ENCODE data around the gene INTS4. TPM values are rescaled to one million over a fixed set of nuclear protein-coding genes. Genes with fewer than 3 reads are reported as not detected.
"Not testable (repeated sequence)": the region's sequence is repeated elsewhere in the genome, so short reads cannot be mapped to it uniquely, and the experiment has no call there.

INTS4 gene
- total RNA-seq, 1 donor from 2014 or later: 35.9 TPM

DNA sequence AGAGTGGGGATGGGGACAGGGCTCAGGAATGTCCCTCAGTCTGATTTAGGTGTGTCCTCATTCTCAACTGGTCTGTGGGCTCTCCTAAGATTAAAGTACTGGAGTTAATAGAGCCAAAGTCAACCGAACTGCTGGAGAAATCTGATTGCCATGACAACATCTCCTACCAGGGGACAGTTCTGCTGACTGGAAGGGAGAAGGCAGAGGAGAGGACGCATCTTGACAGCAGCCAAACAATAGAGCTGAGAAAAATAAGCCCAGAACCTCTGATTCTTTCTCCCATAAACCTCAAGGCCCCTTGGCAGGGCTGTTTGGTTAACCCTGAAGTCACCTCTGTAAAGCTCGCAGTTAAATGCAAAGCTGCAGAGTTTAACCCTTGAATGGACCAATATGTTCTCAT, 25.8 kb upstream of the INTS4 start:
- no peaks in the 10 kb centered on the region for H3K27me3 ChIP-seq
- ATAC-seq: peak; percentile 34
- no peak overlapping the region for H3K27ac ChIP-seq
- no peak for DNase-seq
- no peak overlapping the region for H3K4me3 ChIP-seq
- H3K36me3 ChIP-seq: no peaks in the 10 kb centered on the region
- intact Hi-C loops (cut with DNase I): no loop called here
- TF ChIP-seq, protein P1, sequence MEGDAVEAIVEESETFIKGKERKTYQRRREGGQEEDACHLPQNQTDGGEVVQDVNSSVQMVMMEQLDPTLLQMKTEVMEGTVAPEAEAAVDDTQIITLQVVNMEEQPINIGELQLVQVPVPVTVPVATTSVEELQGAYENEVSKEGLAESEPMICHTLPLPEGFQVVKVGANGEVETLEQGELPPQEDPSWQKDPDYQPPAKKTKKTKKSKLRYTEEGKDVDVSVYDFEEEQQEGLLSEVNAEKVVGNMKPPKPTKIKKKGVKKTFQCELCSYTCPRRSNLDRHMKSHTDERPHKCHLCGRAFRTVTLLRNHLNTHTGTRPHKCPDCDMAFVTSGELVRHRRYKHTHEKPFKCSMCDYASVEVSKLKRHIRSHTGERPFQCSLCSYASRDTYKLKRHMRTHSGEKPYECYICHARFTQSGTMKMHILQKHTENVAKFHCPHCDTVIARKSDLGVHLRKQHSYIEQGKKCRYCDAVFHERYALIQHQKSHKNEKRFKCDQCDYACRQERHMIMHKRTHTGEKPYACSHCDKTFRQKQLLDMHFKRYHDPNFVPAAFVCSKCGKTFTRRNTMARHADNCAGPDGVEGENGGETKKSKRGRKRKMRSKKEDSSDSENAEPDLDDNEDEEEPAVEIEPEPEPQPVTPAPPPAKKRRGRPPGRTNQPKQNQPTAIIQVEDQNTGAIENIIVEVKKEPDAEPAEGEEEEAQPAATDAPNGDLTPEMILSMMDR (IDR thresholded peaks at IDR 0.05): no peak
- H3K9me3 ChIP-seq: no peaks in the 10 kb centered on the region
- H3K4me1 ChIP-seq: no peaks in the 10 kb centered on the region

DNA sequence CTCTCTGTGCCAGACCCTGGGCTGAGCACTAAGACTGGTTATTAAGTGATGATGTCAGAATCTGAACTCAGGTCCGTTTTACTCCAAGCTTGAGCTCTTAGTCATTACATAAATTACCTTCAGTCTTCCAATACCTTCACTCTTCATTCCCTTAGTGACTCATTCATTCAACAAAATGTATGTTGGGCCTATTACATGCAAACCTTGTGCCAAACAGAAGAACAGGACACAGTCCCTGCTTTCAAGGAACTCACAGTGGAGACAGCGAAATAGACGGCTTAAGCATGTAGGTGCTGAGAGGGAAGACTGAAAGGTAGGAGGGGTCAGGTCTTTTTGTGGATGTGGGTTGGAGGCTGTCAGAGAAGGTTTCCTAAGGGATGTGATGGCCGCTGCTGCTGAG, 25.3 kb upstream of the INTS4 start:
- DNase-seq (no peak), ATAC-seq (no peak)
- H3K27me3 ChIP-seq: no peaks in the 10 kb centered on the region
- H3K27ac ChIP-seq: no peak overlapping the region
- TF ChIP-seq, protein P1 (IDR thresholded peaks at IDR 0.05): no peak
- no peaks in the 10 kb centered on the region for H3K4me1 ChIP-seq
- no peaks in the 10 kb centered on the region for H3K36me3 ChIP-seq
- H3K9me3 ChIP-seq: no peaks in the 10 kb centered on the region
- intact Hi-C loops (cut with DNase I): no loop called here
- H3K4me3 ChIP-seq: no peak overlapping the region

DNA sequence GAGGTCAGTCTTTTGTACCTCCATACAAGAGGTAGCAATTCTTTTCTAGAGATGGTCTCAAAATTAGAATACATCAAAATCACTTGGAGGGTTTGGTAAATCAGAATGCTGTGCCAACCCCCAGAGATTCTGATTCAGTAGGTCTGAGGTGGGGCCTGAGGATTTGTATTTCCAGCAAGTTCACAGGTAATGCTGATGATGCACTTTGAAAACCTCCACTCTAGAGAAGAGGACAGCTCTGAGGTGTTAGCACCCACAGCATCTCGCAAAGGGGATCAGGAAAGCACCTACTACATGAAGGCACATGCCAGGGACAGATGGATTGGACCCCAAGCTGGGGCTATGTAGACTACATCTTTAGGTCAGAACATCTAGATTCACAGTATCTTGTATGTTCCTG, 21.4 kb upstream of the INTS4 start:
- intact Hi-C loops (cut with DNase I): no loop called here
- no peaks in the 10 kb centered on the region for H3K27me3 ChIP-seq
- H3K36me3 ChIP-seq: no peaks in the 10 kb centered on the region
- no peaks in the 10 kb centered on the region for H3K4me1 ChIP-seq
- H3K27ac ChIP-seq: no peak overlapping the region
- TF ChIP-seq, protein P1 (IDR thresholded peaks at IDR 0.05): no peak
- DNase-seq: no peak
- H3K9me3 ChIP-seq: no peaks in the 10 kb centered on the region
- H3K4me3 ChIP-seq: no peak overlapping the region
- no peak for ATAC-seq

DNA sequence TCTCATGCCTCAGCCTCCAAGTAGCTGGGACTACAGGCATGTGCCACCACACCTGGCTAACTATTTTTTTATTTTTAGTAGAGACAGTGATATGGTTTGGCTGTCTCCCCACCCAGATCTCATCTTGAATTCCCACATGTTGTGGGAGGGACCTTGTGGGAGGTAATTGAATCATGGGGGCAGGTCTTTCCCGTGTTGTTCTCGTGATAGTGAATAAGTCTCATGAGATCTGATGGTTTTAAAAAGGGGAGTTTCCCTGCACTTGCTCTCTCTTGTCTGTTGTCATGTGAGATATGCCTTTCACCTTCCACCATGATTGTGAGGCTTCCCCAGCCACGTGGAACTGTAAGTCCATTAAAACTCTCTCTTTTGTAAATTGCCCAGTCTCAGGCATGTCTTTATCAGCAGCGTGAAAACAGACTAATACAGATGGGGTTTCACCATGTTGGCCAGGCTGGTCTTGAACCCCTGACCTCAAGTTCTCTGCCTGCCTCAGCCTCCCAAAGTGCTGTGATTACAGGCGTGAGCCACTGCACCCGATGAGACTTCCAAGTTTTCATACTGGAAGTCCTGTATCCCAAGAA, 20.6 kb upstream of the INTS4 start:
- H3K4me1 ChIP-seq; H3K36me3 ChIP-seq; DNase-seq; ATAC-seq; H3K9me3 ChIP-seq; intact Hi-C loops (cut with DNase I); H3K4me3 ChIP-seq; H3K27ac ChIP-seq; H3K27me3 ChIP-seq: not testable (repeated sequence)

DNA sequence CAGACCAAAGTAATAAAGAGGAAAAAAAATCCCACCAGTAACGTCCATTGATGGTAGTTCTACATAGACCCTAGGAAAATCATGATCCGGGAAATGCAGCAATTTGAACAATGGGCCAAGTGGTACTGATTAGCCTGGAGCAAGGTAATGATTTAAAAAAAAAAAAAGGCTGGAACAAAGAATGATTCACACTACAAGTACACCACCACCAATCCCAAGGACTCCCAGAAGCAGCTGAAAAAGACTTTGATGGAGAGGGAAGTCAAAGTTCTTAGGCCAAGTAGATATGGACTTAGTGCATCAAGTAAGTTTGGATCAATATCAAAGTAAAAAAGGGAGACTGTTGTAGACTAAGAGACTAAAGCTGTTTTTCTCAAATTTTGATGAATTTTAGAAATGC, 16.8 kb upstream of the INTS4 start:
- no peaks in the 10 kb centered on the region for H3K27me3 ChIP-seq
- no peak overlapping the region for H3K4me3 ChIP-seq
- intact Hi-C loops (cut with DNase I): no loop called here
- no peaks in the 10 kb centered on the region for H3K4me1 ChIP-seq
- DNase-seq: no peak
- no peak for ATAC-seq
- H3K9me3 ChIP-seq: no peaks in the 10 kb centered on the region
- TF ChIP-seq, protein P1 (IDR thresholded peaks at IDR 0.05): no peak
- no peaks in the 10 kb centered on the region for H3K36me3 ChIP-seq
- no peak overlapping the region for H3K27ac ChIP-seq

DNA sequence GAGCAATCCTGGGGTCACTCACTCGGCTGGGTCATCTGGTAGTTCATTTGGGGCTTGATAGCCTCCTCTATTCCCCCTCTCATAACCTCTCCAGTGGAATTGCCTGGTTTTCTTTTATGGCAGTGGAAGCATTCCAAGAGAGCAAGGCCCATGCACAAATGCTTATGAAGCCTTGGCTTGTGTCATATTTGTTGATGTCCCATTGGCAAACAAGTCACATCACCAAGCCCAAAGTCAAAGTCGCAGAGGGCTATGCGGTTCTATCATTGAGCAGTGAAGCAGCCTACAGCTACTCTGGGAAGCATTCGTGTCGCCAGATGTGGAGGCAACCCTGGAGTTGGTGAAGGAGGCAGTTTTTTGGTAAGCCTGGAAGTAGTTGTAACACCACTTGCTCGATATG, 16.3 kb upstream of the INTS4 start:
- TF ChIP-seq, protein P1 (IDR thresholded peaks at IDR 0.05): no peak
- no peak overlapping the region for H3K27ac ChIP-seq
- DNase-seq: no peak
- no peaks in the 10 kb centered on the region for H3K4me1 ChIP-seq
- intact Hi-C loops (cut with DNase I): no loop called here
- no peaks in the 10 kb centered on the region for H3K27me3 ChIP-seq
- no peak for ATAC-seq
- no peak overlapping the region for H3K4me3 ChIP-seq
- no peaks in the 10 kb centered on the region for H3K9me3 ChIP-seq
- no peaks in the 10 kb centered on the region for H3K36me3 ChIP-seq
